Natural killer cell (primary cell): ENCODE results near the gene LRRC26. TPM values are rescaled to one million over a fixed set of nuclear protein-coding genes. Genes with fewer than 3 reads are reported as not detected.

Source experiments
- ATAC-seq, 3 donors: fragments of 150-1000 bp in 2 of 3; fragments of 200-7000 bp in 1 of 3; cut with Tn5 transposase; 1 replicate in 1 of 3; 2 replicates in 2 of 3; pipeline ENCODE4 v1.10.0; 2021; ENCODE audit warnings: mild to moderate bottlenecking in 2 of 3, moderate library complexity in 2 of 3
- DNase-seq, 2 donors: peaks; one replicate each; pipeline versions ENCODE4 v3.0.0 to v3.0.0-alpha.2; 2013 to 2021; ENCODE audit warnings: mixed read lengths in 1 of 2
- H3K27ac ChIP-seq: one replicate; pipeline ENCODE4 v1.5.1; 2013; ENCODE audit warnings: mild to moderate bottlenecking, low read length
- H3K27me3 ChIP-seq: one replicate; pipeline ENCODE4 v1.6.1; 2013; ENCODE audit warnings: low read length; ENCODE audit not compliant: control insufficient read depth, insufficient read depth
- H3K36me3 ChIP-seq: one replicate; pipeline ENCODE4 v1.6.1; 2013; ENCODE audit warnings: low read length; ENCODE audit not compliant: control insufficient read depth, insufficient read depth
- H3K4me1 ChIP-seq: one replicate; pipeline ENCODE4 v1.6.1; 2013; ENCODE audit warnings: low read length; ENCODE audit not compliant: control insufficient read depth, insufficient read depth
- H3K4me3 ChIP-seq: one replicate; pipeline ENCODE4 v1.5.1; 2013; ENCODE audit warnings: low read length
- H3K9me3 ChIP-seq: one replicate; pipeline ENCODE4 v1.6.1; 2013; ENCODE audit warnings: low read length; ENCODE audit not compliant: control insufficient read depth, insufficient read depth
- H3K27ac Mint-ChIP-seq, 2 donors: one replicate each; pipeline ENCODE4 v1.8.0; 2022; ENCODE audit warnings: mild to moderate bottlenecking in 2 of 2, mixed read lengths in 2 of 2, moderate library complexity in 1 of 2
- H3K27me3 Mint-ChIP-seq, 2 donors: one replicate each; pipeline ENCODE4 v1.8.0; 2022; ENCODE audit warnings: low read depth in 2 of 2, mixed read lengths in 2 of 2
- H3K36me3 Mint-ChIP-seq: one replicate; pipeline ENCODE4 v1.8.0; 2022; ENCODE audit warnings: mixed read lengths
- H3K4me1 Mint-ChIP-seq, 2 donors: one replicate each; pipeline ENCODE4 v1.8.0; 2022; ENCODE audit warnings: mixed read lengths in 2 of 2
- H3K4me3 Mint-ChIP-seq: one replicate; pipeline ENCODE4 v1.8.0; 2022; ENCODE audit warnings: mild to moderate bottlenecking, moderate library complexity, mixed read lengths
- H3K9me3 Mint-ChIP-seq, 2 donors: one replicate each; pipeline ENCODE4 v1.8.0; 2022; ENCODE audit warnings: mixed read lengths in 2 of 2
- CTCF ChIP-seq: fragments of 200-600 bp; IDR thresholded peaks from one replicate; pipeline ENCODE4 v1.8.0; 2022; ENCODE audit warnings: antibody characterized with exemption
- WGBS: methylation state at CpG from one replicate; pipeline ENCODE4 v1.1.7; 2013; ENCODE audit warnings: missing lambda C conversion rate; ENCODE audit not compliant: insufficient coverage; 5-methylcytosine and 5-hydroxymethylcytosine counted together
- intact Hi-C: fragments of 100-400 bp; cut with micrococcal nuclease; formaldehyde crosslinking; loops from one replicate; pipeline ENCODE4 v1.14.2; 2022
- total RNA-seq, 4 donors: library from RNA; stranded (reverse); fragments of 120-200 nt in 1 of 4; gene quantifications; one replicate each; pipeline versions ENCODE4 v1.2.3 to v1.2.4, GENCODE V29; 2013 to 2022

Gene LRRC26
- total RNA-seq, 3 donors from 2014 or later (not counting 1 experiment from before 2014, with no cell fraction given): not detected

- ATAC-seq: no peak
- no peaks in the 10 kb centered on the region for H3K9me3 ChIP-seq
- no peak for TF ChIP-seq CTCF
- peak overlapping the region; percentile 91 for H3K4me3 Mint-ChIP-seq
- 41% methylated on average over 23 of the region's 23 CpGs for WGBS
- intact Hi-C loops: loop anchor here (1.0 kb wide), 1 partner anchor 11 kb away; the partner anchor contains the start of gene TPRN
- no peaks in the 10 kb centered on the region for H3K27me3 ChIP-seq
- H3K27ac Mint-ChIP-seq: peak overlapping the region; percentile 91 to 97
- H3K27me3 Mint-ChIP-seq: no peaks in the 10 kb centered on the region
- H3K4me1 Mint-ChIP-seq: peaks cover 20 to 37% of the 10 kb centered on the region in 2 donors
- no peaks in the 10 kb centered on the region for H3K36me3 Mint-ChIP-seq
- H3K4me1 ChIP-seq: peaks cover 43% of the 10 kb centered on the region
- DNase-seq: no peak
- H3K4me3 ChIP-seq: peak overlapping the region; percentile 81
- peaks cover 29% of the 10 kb centered on the region for H3K36me3 ChIP-seq
- H3K27ac ChIP-seq: peak overlapping the region; percentile 88
- H3K9me3 Mint-ChIP-seq: no peaks in the 10 kb centered on the region
Observed at GRCh38 chr9:137189297-137190295, 19.7 kb upstream of the LRRC26 start.

GRCh38 chr9:137188490-137189296 lies 18.8 kb upstream of the LRRC26 start, which contains the start of the genes ANAPC2 and SSNA1:
Gene ANAPC2, minus strand, starts transcription at chr9:137188560. Its CDS starts 28 bp downstream, at chr9:137188532.
Gene SSNA1, plus strand, starts transcription at chr9:137188676. Its CDS starts 51 bp downstream, at chr9:137188727.
- Mint-ChIP-seq H3K27ac (peak within 1 kb of the TSS; percentile 91 to 97), H3K9me3 (no peaks in the 10 kb centered on the region), H3K4me1 (peaks cover 20 to 44% of the 10 kb centered on the region in 2 donors), H3K4me3 (peak within 1 kb of the TSS; percentile 96), H3K27me3 (no peaks in the 10 kb centered on the region), H3K36me3 (no peaks in the 10 kb centered on the region)
- H3K9me3 ChIP-seq: no peaks in the 10 kb centered on the region
- no peaks in the 10 kb centered on the region for H3K27me3 ChIP-seq
- peak; percentile 38 for TF ChIP-seq CTCF
- peaks cover 43% of the 10 kb centered on the region for H3K4me1 ChIP-seq
- peak within 1 kb of the TSS; percentile 81 for H3K4me3 ChIP-seq
- peak; percentile 80 to 91 (median 84) for ATAC-seq
- H3K27ac ChIP-seq: peak within 1 kb of the TSS; percentile 88
- WGBS: under 1% methylated on average over 98 of the region's 98 CpGs
- H3K36me3 ChIP-seq: peaks cover 38% of the 10 kb centered on the region
- peak; percentile 98 for DNase-seq
- intact Hi-C loops: loop anchor here (1.0 kb wide), 2 partner anchors 12 to 17 kb away; partner anchors contain the start of genes NDOR1, TMEM203 and TPRN

GRCh38 chr9:137188086-137188489 lies 18.2 kb upstream of the LRRC26 start:
- ATAC-seq (peak; percentile 22 to 41 (median 38)), DNase-seq (no peak)
- Histone ChIP-seq H3K27me3 (no peaks in the 10 kb centered on the region), H3K27ac (peak overlapping the region; percentile 79), H3K9me3 (no peaks in the 10 kb centered on the region), H3K4me1 (peaks cover 43% of the 10 kb centered on the region), H3K36me3 (peaks cover 43% of the 10 kb centered on the region), H3K4me3 (peak overlapping the region; percentile 81)
- Mint-ChIP-seq H3K36me3 (no peaks in the 10 kb centered on the region), H3K9me3 (no peaks in the 10 kb centered on the region), H3K27me3 (no peaks in the 10 kb centered on the region), H3K4me3 (peak overlapping the region; percentile 96), H3K27ac (peak overlapping the region; percentile 91 to 97), H3K4me1 (peaks cover 20 to 44% of the 10 kb centered on the region in 2 donors)
- TF ChIP-seq CTCF: no peak
- intact Hi-C loops: loop anchor here (1.0 kb wide), 1 partner anchor 17 kb away; the partner anchor contains the start of genes NDOR1 and TMEM203
- WGBS: under 1% methylated on average over 31 of the region's 31 CpGs
